Astrocyte (in vitro differentiated cells and primary cell): ENCODE data around the gene MYOF.
"Not testable (repeated sequence)": the region's sequence is repeated elsewhere in the genome, so short reads cannot be mapped to it uniquely, and the experiment has no call there.

Experiments used
- EZH2 ChIP-seq: IDR thresholded peaks from 2 replicates; pipeline ENCODE4 v1.6.1; 2012; ENCODE audit warnings: mild to moderate bottlenecking, low read length, inconsistent platforms; ENCODE audit not compliant: insufficient read depth
- TF ChIP-seq, protein P1 (sequence below): IDR thresholded peaks from 2 replicates; pipeline ENCODE4 v1.5.1; 2011; ENCODE audit warnings: low read depth, mild to moderate bottlenecking, inconsistent platforms, low read length, moderate library complexity; ENCODE audit not compliant: insufficient read depth

DNA sequence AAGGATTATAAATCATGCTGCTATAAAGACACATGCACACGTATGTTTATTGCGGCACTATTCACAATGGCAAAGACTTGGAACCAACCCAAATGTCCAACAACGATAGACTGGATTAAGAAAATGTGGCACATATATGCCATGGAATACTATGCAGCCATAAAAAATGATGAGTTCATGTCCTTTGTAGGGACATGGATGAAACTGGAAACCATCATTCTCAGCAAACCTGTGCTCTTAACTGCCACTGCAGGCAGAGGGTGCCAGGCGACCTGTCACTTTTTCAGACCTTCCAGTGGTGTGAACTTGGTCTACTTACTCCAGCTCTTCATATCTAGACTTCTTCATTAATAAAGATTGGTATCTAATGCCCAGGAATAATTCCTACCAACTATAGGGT is 14.5 kb downstream of the MYOF start:
- TF ChIP-seq, protein P1, sequence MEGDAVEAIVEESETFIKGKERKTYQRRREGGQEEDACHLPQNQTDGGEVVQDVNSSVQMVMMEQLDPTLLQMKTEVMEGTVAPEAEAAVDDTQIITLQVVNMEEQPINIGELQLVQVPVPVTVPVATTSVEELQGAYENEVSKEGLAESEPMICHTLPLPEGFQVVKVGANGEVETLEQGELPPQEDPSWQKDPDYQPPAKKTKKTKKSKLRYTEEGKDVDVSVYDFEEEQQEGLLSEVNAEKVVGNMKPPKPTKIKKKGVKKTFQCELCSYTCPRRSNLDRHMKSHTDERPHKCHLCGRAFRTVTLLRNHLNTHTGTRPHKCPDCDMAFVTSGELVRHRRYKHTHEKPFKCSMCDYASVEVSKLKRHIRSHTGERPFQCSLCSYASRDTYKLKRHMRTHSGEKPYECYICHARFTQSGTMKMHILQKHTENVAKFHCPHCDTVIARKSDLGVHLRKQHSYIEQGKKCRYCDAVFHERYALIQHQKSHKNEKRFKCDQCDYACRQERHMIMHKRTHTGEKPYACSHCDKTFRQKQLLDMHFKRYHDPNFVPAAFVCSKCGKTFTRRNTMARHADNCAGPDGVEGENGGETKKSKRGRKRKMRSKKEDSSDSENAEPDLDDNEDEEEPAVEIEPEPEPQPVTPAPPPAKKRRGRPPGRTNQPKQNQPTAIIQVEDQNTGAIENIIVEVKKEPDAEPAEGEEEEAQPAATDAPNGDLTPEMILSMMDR, result not testable (repeated sequence)
- not testable (repeated sequence) for TF ChIP-seq EZH2
